IMR-90 (cell line): Measurements from ENCODE around the gene KCNQ1.

Experiments used
- CEBPB ChIP-seq: IDR thresholded peaks from 2 replicates; pipeline ENCODE4 v1.6.1; 2012; ENCODE audit warnings: low read depth, low read length, improper control_type of control experiment
- CHD1 ChIP-seq: IDR thresholded peaks from 2 replicates; pipeline ENCODE4 v1.6.1; 2012; ENCODE audit warnings: low read depth, low read length, improper control_type of control experiment
- CTCF ChIP-seq: conservative IDR thresholded peaks from 2 replicates; pipeline ENCODE4 v1.5.1; 2012; ENCODE audit warnings: mild to moderate bottlenecking, low read depth, low read length, improper control_type of control experiment
- ELK1 ChIP-seq: fragments of 150-350 bp; IDR thresholded peaks from 2 replicates; pipeline ENCODE4 v1.6.1; 2016; ENCODE audit warnings: low read depth, mild to moderate bottlenecking, low read length, moderate library complexity, borderline replicate concordance
- MAZ ChIP-seq: IDR thresholded peaks from 2 replicates; pipeline ENCODE4 v1.6.1; 2012; ENCODE audit warnings: low read depth, mild to moderate bottlenecking, low read length, improper control_type of control experiment, moderate library complexity, borderline replicate concordance
- MXI1 ChIP-seq: IDR thresholded peaks from 2 replicates; pipeline ENCODE4 v1.6.1; 2012; ENCODE audit warnings: low read depth, mild to moderate bottlenecking, low read length, moderate library complexity, borderline replicate concordance
- POLR2A ChIP-seq: IDR thresholded peaks from 2 replicates; pipeline ENCODE4 v1.6.1; 2012; ENCODE audit warnings: mild to moderate bottlenecking, low read depth, low read length
- RAD21 ChIP-seq: IDR thresholded peaks from 2 replicates; pipeline ENCODE4 v1.6.1; 2012; ENCODE audit warnings: low read length, improper control_type of control experiment
- RCOR1 ChIP-seq: IDR thresholded peaks from 2 replicates; pipeline ENCODE4 v1.6.1; 2012; ENCODE audit warnings: mild to moderate bottlenecking, low read length, improper control_type of control experiment; ENCODE audit not compliant: insufficient replicate concordance
- SMC3 ChIP-seq: fragments of 150-350 bp; IDR thresholded peaks from 2 replicates; pipeline ENCODE4 v1.6.1; 2016; ENCODE audit warnings: low read depth, mild to moderate bottlenecking, antibody characterized with exemption, low read length, moderate library complexity
- USF2 ChIP-seq: fragments of 150-350 bp; IDR thresholded peaks from 2 replicates; pipeline ENCODE4 v1.6.1; 2017; ENCODE audit warnings: mild to moderate bottlenecking, antibody characterized with exemption, low read length, low read depth

GRCh38 chr11:2673250-2673610 lies 228.4 kb downstream of the KCNQ1 start:
- TF ChIP-seq CTCF (no peak), POLR2A (no peak), SMC3 (no peak), ELK1 (no peak), USF2 (no peak), MXI1 (no peak), CEBPB (no peak), RAD21 (no peak), CHD1 (no peak), RCOR1 (no peak), MAZ (no peak)
